Parathyroid adenoma (tissue), 2 donors: ENCODE data around the gene PIGV.

Experiments used
- H2AFZ ChIP-seq: fragments of 300-600 bp; sonication (generic); one replicate; pipeline ENCODE4 v1.7.0; 2017; ENCODE audit warnings: antibody characterized with exemption, mild to moderate bottlenecking
- H3K27ac ChIP-seq: fragments of 300-600 bp; sonication (generic); one replicate; pipeline ENCODE4 v1.7.0; 2017
- H3K27me3 ChIP-seq: fragments of 300-600 bp; sonication (generic); one replicate; pipeline ENCODE4 v1.7.0; 2017; ENCODE audit warnings: low read length; ENCODE audit not compliant: control insufficient read depth, insufficient read depth
- H3K36me3 ChIP-seq: fragments of 300-600 bp; sonication (generic); one replicate; pipeline ENCODE4 v1.7.0; 2017; ENCODE audit warnings: low read length; ENCODE audit not compliant: control insufficient read depth, insufficient read depth
- H3K4me1 ChIP-seq: fragments of 300-600 bp; sonication (generic); one replicate; pipeline ENCODE4 v1.7.0; 2017; ENCODE audit warnings: control low read depth
- H3K4me2 ChIP-seq: fragments of 300-600 bp; sonication (generic); one replicate; pipeline ENCODE4 v1.7.0; 2017; ENCODE audit warnings: low read length
- H3K4me3 ChIP-seq: fragments of 300-600 bp; sonication (generic); one replicate; pipeline ENCODE4 v1.7.0; 2017; ENCODE audit warnings: low read depth, low read length
- H3K79me2 ChIP-seq: fragments of 300-600 bp; sonication (generic); one replicate; pipeline ENCODE4 v1.7.0; 2017; ENCODE audit warnings: control low read depth
- H3K9ac ChIP-seq: fragments of 300-600 bp; sonication (generic); one replicate; pipeline ENCODE4 v1.7.0; 2017; ENCODE audit warnings: mild to moderate bottlenecking
- H3K9me3 ChIP-seq: fragments of 300-600 bp; sonication (generic); one replicate; pipeline ENCODE4 v1.7.0; 2017; ENCODE audit warnings: low read length; ENCODE audit not compliant: control insufficient read depth
- CTCF ChIP-seq: fragments of 300-600 bp; sonication (generic); IDR thresholded peaks from one replicate; pipeline ENCODE4 v1.7.0; 2017; ENCODE audit warnings: antibody characterized with exemption, mild to moderate bottlenecking
- donor health status: primary hyperparathyroidism.

The PIGV gene

GRCh38 chr1:26824731-26825130 lies 37.0 kb downstream of the PIGV start:
- Histone ChIP-seq H3K4me3 (no peak overlapping the region), H3K36me3 (no peaks in the 10 kb centered on the region), H3K27ac (no peak overlapping the region), H3K4me2 (no peak overlapping the region), H3K79me2 (no peaks in the 10 kb centered on the region), H3K9ac (no peak overlapping the region), H3K27me3 (no peaks in the 10 kb centered on the region), H2AFZ (peak overlapping the region; percentile 38), H3K4me1 (peaks cover 3% of the 10 kb centered on the region), H3K9me3 (no peaks in the 10 kb centered on the region)
- no peak for TF ChIP-seq CTCF

GRCh38 chr1:26826261-26827105 lies 38.7 kb downstream of the PIGV start, which contains the start of gene ZDHHC18:
Gene ZDHHC18 (plus strand): TSS chr1:26826688. CDS start chr1:26826805, 117 bp downstream.
- Histone ChIP-seq H3K4me1 (peaks cover 3% of the 10 kb centered on the region), H3K4me3 (peak within 1 kb of the TSS; percentile 52), H3K9me3 (no peaks in the 10 kb centered on the region)

GRCh38 chr1:26827106-26827604 lies 39.4 kb downstream of the PIGV start:
- no peak overlapping the region for H3K27ac ChIP-seq
- H2AFZ ChIP-seq, result peak overlapping the region; percentile 73
- TF ChIP-seq CTCF, result no peak
- peak overlapping the region; percentile 75 for H3K4me2 ChIP-seq
- no peak overlapping the region for H3K9ac ChIP-seq
- peaks cover 3% of the 10 kb centered on the region for H3K4me1 ChIP-seq
- no peaks in the 10 kb centered on the region for H3K9me3 ChIP-seq
- no peaks in the 10 kb centered on the region for H3K36me3 ChIP-seq
- no peaks in the 10 kb centered on the region for H3K79me2 ChIP-seq
- H3K4me3 ChIP-seq, result peak overlapping the region; percentile 45
- no peaks in the 10 kb centered on the region for H3K27me3 ChIP-seq

More at GRCh38 chr1:26826261-26827105, 38.7 kb downstream of the PIGV start, which contains the start of gene ZDHHC18:
- H3K36me3 ChIP-seq, result no peaks in the 10 kb centered on the region
- H3K79me2 ChIP-seq, result no peaks in the 10 kb centered on the region
- H3K9ac ChIP-seq, result peak within 1 kb of the TSS; percentile 11
- TF ChIP-seq CTCF, result peak; percentile 24
- H2AFZ ChIP-seq, result peak within 1 kb of the TSS; percentile 97
- peak within 1 kb of the TSS; percentile 51 for H3K27ac ChIP-seq
- H3K27me3 ChIP-seq, result no peaks in the 10 kb centered on the region
- H3K4me2 ChIP-seq, result peak within 1 kb of the TSS; percentile 75

GRCh38 chr1:26827663-26828062 lies 39.9 kb downstream of the PIGV start:
- no peak overlapping the region for H3K27ac ChIP-seq
- no peak overlapping the region for H3K9ac ChIP-seq
- no peaks in the 10 kb centered on the region for H3K27me3 ChIP-seq
- H3K4me2 ChIP-seq, result peak overlapping the region; percentile 75
- TF ChIP-seq CTCF, result no peak
- peak overlapping the region; percentile 73 for H2AFZ ChIP-seq
- no peaks in the 10 kb centered on the region for H3K9me3 ChIP-seq
- no peaks in the 10 kb centered on the region for H3K36me3 ChIP-seq
- H3K4me3 ChIP-seq, result peak overlapping the region; percentile 45
- no peaks in the 10 kb centered on the region for H3K79me2 ChIP-seq
- peaks cover 3% of the 10 kb centered on the region for H3K4me1 ChIP-seq
